GM12878 (cell line): ENCODE measurements around the gene GRIP2. TPM values are rescaled to one million over a fixed set of nuclear protein-coding genes. Genes with fewer than 3 reads are reported as not detected.

Source experiments
- ATAC-seq: fragments of 200-7000 bp; cut with Tn5 transposase; 3 replicates; pipeline ENCODE4 v1.9.1; 2020; ENCODE audit warnings: mild to moderate bottlenecking, moderate library complexity
- BruUV-seq: library from RNA; stranded (reverse); fragments of 400-500 nt; replicated peaks from 2 replicates; lab custom pipeline; 2021; lab: Mats Ljungman, UMichigan
- CTCF ChIA-PET: fragments of 300-600 bp; sonication (Branson Sonifier 250); formaldehyde crosslinking; extraction: SDS; loops from one replicate; lab custom pipeline; 2021; ENCODE audit warnings: inconsistent platforms; lab: Yijun Ruan, JAX
- POLR2A ChIA-PET: fragments of 350-600 bp; formaldehyde crosslinking; extraction: SDS; loops from one replicate; lab custom pipeline; 2021; ENCODE audit warnings: inconsistent platforms; lab: Charles Lee
- RAD21 ChIA-PET: fragments of 300-600 bp; sonication (Branson Sonifier 250); formaldehyde crosslinking; loops from one replicate; lab custom pipeline; 2023; ENCODE audit warnings: antibody characterized with exemption; ENCODE audit not compliant: unreplicated experiment; lab: Charles Lee
- SMC1A ChIA-PET: fragments of 300-600 bp; sonication (Branson Sonifier 250); formaldehyde crosslinking; loops from one replicate; lab custom pipeline; 2023; ENCODE audit not compliant: unreplicated experiment, uncharacterized antibody; lab: Charles Lee
- DNase-seq: peaks from one replicate; pipeline ENCODE4 v3.0.0-alpha.2; 2011; ENCODE audit warnings: low read depth, low spot score
- FAIRE-seq: peaks from 3 replicates; lab custom pipeline; 2011; peaks lifted over from hg19 to GRCh38; lab: Jason Lieb, UNC
- H2AFZ ChIP-seq: 2 replicates; pipeline ENCODE4 v1.6.0; 2011; ENCODE audit warnings: low read depth, low read length, control low read depth; ENCODE audit not compliant: control insufficient read depth
- H3K27ac ChIP-seq: 2 replicates; pipeline ENCODE4 v1.5.1; 2011; ENCODE audit warnings: control low read depth; ENCODE audit not compliant: control insufficient read depth, insufficient read depth
- H3K27me3 ChIP-seq, 2 experiments: replicated peaks in 1 of 2; 2 replicates each; pipeline versions ENCODE4 v1.6.0 to v1.6.1; 2011; ENCODE audit warnings: low read length in 1 of 2; ENCODE audit not compliant: control insufficient read depth in 2 of 2, insufficient read depth in 2 of 2
- H3K36me3 ChIP-seq, 2 experiments: 2 replicates each; pipeline ENCODE4 v1.5.1; 2011; ENCODE audit warnings: low read length in 1 of 2; ENCODE audit not compliant: control insufficient read depth in 2 of 2, insufficient read depth in 2 of 2
- H3K4me1 ChIP-seq: 2 replicates; pipeline ENCODE4 v1.6.1; 2011; ENCODE audit warnings: mild to moderate bottlenecking, low read length, moderate library complexity, mixed read lengths; ENCODE audit not compliant: control insufficient read depth, insufficient read depth
- H3K4me2 ChIP-seq: 2 replicates; pipeline ENCODE4 v1.6.0; 2011; ENCODE audit warnings: control low read depth; ENCODE audit not compliant: control insufficient read depth, insufficient read depth
- H3K4me3 ChIP-seq: fragments of 200-600 bp; sonication (generic); 2 replicates; pipeline ENCODE4 v1.5.1; 2016
- H3K79me2 ChIP-seq: 2 replicates; pipeline ENCODE4 v1.6.0; 2011; ENCODE audit warnings: low read length; ENCODE audit not compliant: control insufficient read depth, insufficient read depth
- H3K9ac ChIP-seq: 2 replicates; pipeline ENCODE4 v1.8.0; 2011; ENCODE audit warnings: low read length, control low read depth, mixed read lengths; ENCODE audit not compliant: control insufficient read depth, insufficient read depth
- H3K9me3 ChIP-seq: replicated peaks from 3 replicates; pipeline ENCODE4 v1.5.1; 2011; ENCODE audit warnings: mild to moderate bottlenecking, low read length; ENCODE audit not compliant: control insufficient read depth, insufficient read depth
- H4K20me1 ChIP-seq: 2 replicates; pipeline ENCODE4 v1.6.0; 2011; ENCODE audit not compliant: control insufficient read depth, insufficient read depth
- ATF7 ChIP-seq: fragments of 450-650 bp; IDR thresholded peaks from 2 replicates; pipeline ENCODE4 v1.6.1; 2016; ENCODE audit warnings: low read depth, mild to moderate bottlenecking
- BCL3 ChIP-seq: IDR thresholded peaks from 2 replicates; pipeline ENCODE4 v1.6.1; 2011; ENCODE audit warnings: borderline replicate concordance, low read depth, mild to moderate bottlenecking, moderate library complexity, low read length; ENCODE audit not compliant: insufficient read depth, poor library complexity, severe bottlenecking
- BMI1 ChIP-seq: fragments of 450-650 bp; IDR thresholded peaks from 2 replicates; pipeline ENCODE4 v1.6.1; 2016; ENCODE audit warnings: mild to moderate bottlenecking, moderate library complexity, borderline replicate concordance
- CHD1 ChIP-seq: IDR thresholded peaks from 2 replicates; pipeline ENCODE4 v1.6.1; 2012; ENCODE audit warnings: low read depth, low read length, improper control_type of control experiment
- CREM ChIP-seq: IDR thresholded peaks from 2 replicates; pipeline ENCODE4 v1.6.1; 2014; ENCODE audit warnings: antibody characterized with exemption, low read depth
- IRF4 ChIP-seq: IDR thresholded peaks from 2 replicates; pipeline ENCODE4 v1.6.1; 2011; ENCODE audit warnings: low read depth, low read length
- KLF5 ChIP-seq: fragments of 450-650 bp; IDR thresholded peaks from 2 replicates; pipeline ENCODE4 v1.6.1; 2014; ENCODE audit warnings: mild to moderate bottlenecking; ENCODE audit not compliant: partially characterized antibody
- PKNOX1 ChIP-seq: fragments of 450-650 bp; IDR thresholded peaks from 2 replicates; pipeline ENCODE4 v1.6.1; 2016; ENCODE audit warnings: mild to moderate bottlenecking
- POLR2A ChIP-seq: IDR thresholded peaks from 2 replicates; pipeline ENCODE4 v1.6.1; 2011; ENCODE audit warnings: low read depth, mild to moderate bottlenecking, low read length
- RUNX3 ChIP-seq: IDR thresholded peaks from 2 replicates; pipeline ENCODE4 v1.6.1; 2012; ENCODE audit warnings: low read length, inconsistent platforms
- SKIL ChIP-seq: fragments of 450-650 bp; IDR thresholded peaks from 2 replicates; pipeline ENCODE4 v1.6.1; 2017; ENCODE audit warnings: mild to moderate bottlenecking, low read depth, inconsistent platforms; ENCODE audit not compliant: poor library complexity, severe bottlenecking
- WGBS: methylation state at CpG from one replicate; pipeline ENCODE4 v1.1.6; 2016; ENCODE audit warnings: low lambda C conversion rate; ENCODE audit not compliant: insufficient replicate concordance, insufficient coverage; ENCODE audit errors: missing lambda C conversion rate; 5-methylcytosine and 5-hydroxymethylcytosine counted together
- in situ Hi-C: fragments of 300-500 bp; cut with MboI; formaldehyde crosslinking; loops from 9 replicates; pipeline ENCODE4 v1.14.3; 2018; ENCODE audit warnings: mixed read lengths
- intact Hi-C: fragments of 100-400 bp; cut with micrococcal nuclease; formaldehyde crosslinking; loops from one replicate; pipeline ENCODE4 v1.14.2; 2022; ENCODE audit not compliant: unreplicated experiment
- polyA plus RNA-seq, 11 experiments: library from polyadenylated mRNA; depleted of rRNA in 4 of 11; unstranded in 6 of 11; stranded (reverse) in 5 of 11; fragments of >200 nt; fragmentation: Nextera tagmentation in 4 of 11; fragmentation: Illumina TruSeq in 1 of 11; extraction: Ambion mirVana in 4 of 11; extraction: Trizol in 1 of 11; gene quantifications; 1 replicate in 1 of 11; 2 replicates in 10 of 11; pipeline versions ENCODE4 v1.2.1 to v1.2.3, GENCODE V29; 2011 to 2016; ENCODE audit warnings: inconsistent platforms in 2 of 11, missing spikeins in 2 of 11, low read depth in 1 of 11
- total RNA-seq, 4 experiments: library from RNA; depleted of rRNA in 3 of 4; stranded (reverse); fragments of >200 nt in 3 of 4; fragmentation: Illumina TruSeq in 1 of 4; extraction: Trizol in 1 of 4; gene quantifications; 2 replicates each; pipeline versions ENCODE4 v1.2.1 to v1.2.3, GENCODE V29; 2013 to 2021

GRIP2 gene
- total and polyA plus RNA-seq, 10 of the 15 experiments (the other 5 are each of a cell fraction or from before 2014, with no cell fraction given) = not detected

GRCh38 chr3:14473411-14473891, 66.7 kb downstream of the GRIP2 start (continued):
- TF ChIP-seq PKNOX1 = no peak
- TF ChIP-seq IRF4 = no peak
- TF ChIP-seq SKIL = no peak
- no peak for TF ChIP-seq CHD1
- TF ChIP-seq POLR2A = no peak
- TF ChIP-seq ATF7 = no peak

GRCh38 chr3:14472471-14473351, 67.4 kb downstream of the GRIP2 start:
- in situ Hi-C loops = no loop called here
- H3K27me3 ChIP-seq = no peaks in the 10 kb centered on the region
- DNase-seq (no peak), FAIRE-seq (no peak), ATAC-seq (no peak)
- BruUV-seq = no TSS peak
- H3K36me3 ChIP-seq = peaks cover 7 to 14% of the 10 kb centered on the region in 2 experiments
- no peaks in the 10 kb centered on the region for H3K4me1 ChIP-seq
- WGBS = 53% methylated on average over 14 of the region's 22 CpGs
- CTCF ChIA-PET = interaction anchor here (0.6 kb wide), 1 partner anchor 39 kb away, joined by 4 read pairs; no protein-coding TSS in a partner anchor
- no peak overlapping the region for H3K27ac ChIP-seq
- H3K4me3 ChIP-seq = no peak overlapping the region
- H4K20me1 ChIP-seq = no peaks in the 10 kb centered on the region
- H3K79me2 ChIP-seq = no peaks in the 10 kb centered on the region
- no peak overlapping the region for H2AFZ ChIP-seq
- no peak overlapping the region for H3K9ac ChIP-seq
- H3K9me3 ChIP-seq = no peaks in the 10 kb centered on the region
- POLR2A ChIA-PET = no interaction called here
- RAD21 ChIA-PET = no interaction called here
- no peak overlapping the region for H3K4me2 ChIP-seq
- no peak for TF ChIP-seq KLF5
- peak; percentile 61; the same call in 1 of the 2 replicates for TF ChIP-seq RUNX3
- peak; percentile 35 for TF ChIP-seq BCL3
- no peak for TF ChIP-seq BMI1
- TF ChIP-seq CREM = peak; percentile 41; the same call in 1 of the 2 replicates
- TF ChIP-seq, all 136 proteins: peak for 3
- SMC1A ChIA-PET = no interaction called here
- intact Hi-C loops = no loop called here
